ENCODE data around the gene BMP3.
"Not testable (repeated sequence)": the region's sequence is repeated elsewhere in the genome, so short reads cannot be mapped to it uniquely, and the experiment has no call there.

Gene BMP3

GRCh38 chr4:81030061-81030980 lies at the start of gene BMP3:
BMP3 (plus strand) TSS chr4:81030708; CDS start chr4:81031285, 577 bp downstream.
- DNase-seq: peak; percentile 18

- DNase-seq: no peak
Observed at GRCh38 chr4:80986011-80986410, 44.5 kb upstream of the BMP3 start.

GRCh38 chr4:80989921-80990544 lies 40.5 kb upstream of the BMP3 start:
- peak; percentile 40 for DNase-seq

GRCh38 chr4:80990851-80991250 lies 39.7 kb upstream of the BMP3 start:
- DNase-seq: no peak

DNA sequence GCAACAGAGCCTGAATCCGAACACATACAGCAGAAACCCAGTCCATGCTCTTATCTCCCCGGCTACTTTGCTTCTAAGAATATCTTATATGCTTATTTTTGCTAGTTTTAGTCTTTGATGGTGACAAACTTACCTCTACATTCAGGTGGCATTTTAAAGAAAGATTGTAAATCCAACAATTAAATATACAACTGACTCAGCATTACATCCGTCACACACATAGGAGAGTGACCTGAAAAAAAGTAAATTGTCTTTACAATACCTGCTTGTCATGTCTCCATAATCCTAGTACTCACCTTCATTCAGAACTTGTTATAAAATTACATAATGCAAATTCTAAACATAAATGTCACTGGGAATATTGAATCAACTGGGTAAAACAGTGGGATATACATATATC lies 30.6 kb upstream of the BMP3 start:
- DNase-seq: no peak

GRCh38 chr4:81003597-81004111 lies 26.9 kb upstream of the BMP3 start:
- DNase-seq: no peak

DNA sequence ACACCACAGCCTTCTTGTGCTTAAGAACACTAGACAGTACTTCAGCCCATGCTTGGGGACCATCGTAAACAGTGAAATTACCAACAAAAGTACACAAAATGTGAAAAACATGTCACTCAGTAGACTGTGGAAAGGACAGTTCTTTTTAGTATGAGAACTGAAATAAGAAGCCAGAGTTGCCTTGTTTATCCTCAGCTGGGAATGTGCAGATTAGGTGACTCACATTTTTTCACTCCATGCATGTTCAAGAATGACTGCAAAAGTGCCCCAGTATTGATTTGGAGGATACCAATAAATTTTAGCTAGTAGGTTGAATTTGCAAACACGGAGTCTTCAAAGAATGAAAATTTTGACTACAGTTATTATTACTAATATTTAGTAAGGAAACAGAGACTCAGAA lies 23.1 kb upstream of the BMP3 start:
- DNase-seq: no peak

DNA sequence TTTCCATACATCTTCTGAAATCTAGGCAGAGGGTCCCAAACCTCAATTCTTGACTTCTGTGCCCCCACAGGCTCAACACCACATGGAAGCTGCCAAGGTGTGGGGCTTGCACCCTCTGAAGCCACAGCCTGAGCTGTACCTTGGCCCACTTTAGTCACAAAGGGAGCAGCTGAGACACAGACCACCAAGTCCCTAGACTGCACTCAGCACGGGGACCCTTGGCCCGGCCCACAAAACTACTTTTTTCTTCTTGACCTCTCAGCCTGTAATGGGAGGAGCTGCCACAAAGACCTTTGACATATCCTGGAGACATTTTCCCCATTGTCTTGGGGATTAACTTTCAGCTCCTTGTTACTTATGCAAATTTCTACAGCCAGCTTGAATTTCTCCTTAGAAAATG lies 13.9 kb upstream of the BMP3 start:
- DNase-seq: not testable (repeated sequence)

DNA sequence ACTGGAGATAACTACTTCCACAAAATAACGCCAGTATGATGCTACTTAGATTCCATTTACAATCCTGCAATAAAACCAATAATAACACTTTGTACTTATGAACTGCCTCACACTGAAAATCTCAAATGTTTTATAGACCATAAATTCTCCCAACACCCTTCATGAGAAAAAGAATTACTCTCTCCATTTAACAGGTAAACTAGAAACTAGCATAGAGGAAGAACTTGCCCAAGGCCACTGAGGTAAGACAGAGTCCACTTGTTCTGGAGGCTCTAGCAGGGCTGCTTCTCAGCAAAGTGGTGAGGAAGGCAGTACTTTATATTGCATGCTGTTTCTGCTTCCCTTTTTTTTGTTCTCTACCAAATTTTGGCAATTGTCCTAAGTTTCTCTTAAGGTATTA lies 11.5 kb upstream of the BMP3 start:
- DNase-seq: no peak

DNA sequence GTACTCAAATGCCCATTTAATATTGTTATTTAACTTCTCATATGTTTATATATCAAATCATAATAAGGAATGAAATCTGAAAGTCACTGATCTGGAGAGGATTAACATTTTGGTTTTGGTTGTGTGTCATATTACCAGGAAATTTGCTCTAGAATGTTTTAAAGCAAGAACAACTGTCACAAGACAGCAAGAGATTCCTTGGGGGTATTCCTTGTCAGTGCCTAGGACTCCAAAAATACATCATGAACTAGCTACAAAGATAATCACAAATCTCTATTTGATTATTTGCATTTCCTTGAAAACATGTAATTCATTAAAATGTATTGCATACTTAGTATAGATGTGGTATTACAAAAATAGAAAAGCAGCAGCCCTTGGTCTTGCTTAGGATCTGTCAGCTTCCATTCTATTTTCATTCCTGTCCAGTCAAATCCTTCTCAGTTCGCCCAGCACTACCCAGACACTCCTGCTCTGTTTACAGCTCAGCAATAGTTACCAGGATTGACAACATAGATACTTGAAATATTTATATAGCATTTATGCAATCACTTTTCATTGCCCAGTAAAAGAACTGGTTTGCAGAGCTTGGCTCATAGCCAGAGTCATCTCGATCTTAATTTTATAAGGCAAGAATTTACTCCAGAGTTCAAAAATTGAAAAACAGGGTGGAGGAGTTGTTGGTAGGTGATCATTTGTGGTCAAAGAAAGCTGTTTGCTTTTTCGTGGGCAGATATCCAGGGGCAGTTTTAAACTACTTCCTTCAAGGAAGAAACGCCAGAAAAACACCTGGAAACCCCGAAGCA lies 9.2 kb upstream of the BMP3 start:
- DNase-seq: no peak

GRCh38 chr4:81021981-81022380 lies 8.5 kb upstream of the BMP3 start:
- DNase-seq: no peak

- DNase-seq: no peak
Observed at GRCh38 chr4:81023484-81023883, 7.0 kb upstream of the BMP3 start.

- DNase-seq: peak; percentile 7
Observed at GRCh38 chr4:81030981-81031791, 678 bp downstream of the BMP3 start.

DNA sequence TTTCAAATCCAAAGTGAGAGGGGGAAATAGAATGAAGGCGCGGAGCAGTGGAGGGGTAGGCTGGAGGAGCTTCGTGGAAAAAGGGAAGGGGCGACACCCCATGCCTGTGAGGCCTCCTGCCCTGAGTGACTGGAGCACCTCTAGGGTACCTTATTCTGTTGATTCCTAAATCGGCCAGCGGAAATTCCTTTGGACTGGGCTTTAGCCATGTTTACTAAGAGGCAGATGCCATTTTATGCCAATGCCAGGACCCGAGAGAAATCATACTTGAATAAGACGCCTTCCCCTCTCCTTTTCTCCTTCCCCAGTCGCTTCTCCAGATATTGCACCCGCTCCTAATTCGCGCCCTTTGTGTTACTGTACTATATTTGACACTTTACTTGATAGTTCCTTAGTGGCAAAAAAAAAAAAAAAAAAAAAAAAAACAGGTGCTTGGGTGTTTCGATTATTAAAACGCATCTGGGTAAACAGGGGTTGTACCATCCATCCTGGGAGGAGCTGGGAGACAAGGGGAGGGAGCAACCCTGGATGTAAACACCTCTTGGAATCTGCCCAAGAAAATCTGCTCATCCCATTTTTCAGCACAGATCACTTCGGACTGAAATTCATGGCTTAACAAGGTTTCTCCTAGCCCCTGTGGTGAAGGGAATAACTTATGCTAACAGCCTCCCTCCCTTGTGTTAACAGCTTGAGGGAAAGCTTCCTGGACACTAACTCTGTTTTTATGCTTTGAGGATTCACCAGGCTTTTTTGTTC lies 1.5 kb downstream of the BMP3 start:
- DNase-seq: no peak

- no peak for DNase-seq
Observed at GRCh38 chr4:81032771-81033684, 2.5 kb downstream of the BMP3 start.

- DNase-seq: no peak
Observed at GRCh38 chr4:81038636-81039350, 8.3 kb downstream of the BMP3 start.

- DNase-seq: no peak
Observed at GRCh38 chr4:81039351-81039972, 9.0 kb downstream of the BMP3 start.

DNA sequence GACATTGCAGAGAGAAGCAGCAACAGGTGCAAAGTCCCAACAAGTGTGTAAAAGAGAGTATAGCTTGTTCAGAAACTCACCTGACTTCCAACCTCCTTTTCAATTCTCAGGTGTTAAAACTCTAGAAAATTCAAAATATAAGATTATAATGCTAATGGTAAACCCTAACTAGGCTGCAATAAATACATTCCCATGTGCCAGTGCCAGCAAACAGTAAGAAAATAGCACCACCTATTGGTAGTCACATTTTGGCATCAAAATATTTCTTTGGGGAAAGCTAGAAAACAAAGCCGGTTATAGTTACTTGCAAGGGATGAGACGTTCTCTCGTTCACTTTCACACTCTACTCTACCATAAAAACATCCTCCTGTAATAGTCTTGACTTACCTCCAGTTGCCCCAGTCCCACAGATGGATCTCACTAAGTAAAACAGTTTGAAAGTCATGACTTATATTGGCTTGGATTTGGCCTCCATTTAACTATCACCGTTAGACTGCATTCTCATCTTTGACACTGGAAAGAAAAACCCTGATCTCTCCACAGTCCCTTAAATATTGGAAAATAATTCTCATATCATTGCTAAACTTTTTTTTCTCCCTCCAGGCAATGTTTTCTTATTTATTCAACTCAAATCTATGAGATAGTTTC lies 9.6 kb downstream of the BMP3 start:
- peak; percentile 17 for DNase-seq

Data from NCI-H1436 (cell line).